ENCODE measurements around the gene RBM42.
"Not testable (repeated sequence)": the region's sequence is repeated elsewhere in the genome, so short reads cannot be mapped to it uniquely, and the experiment has no call there.

The RBM42 gene

DNA sequence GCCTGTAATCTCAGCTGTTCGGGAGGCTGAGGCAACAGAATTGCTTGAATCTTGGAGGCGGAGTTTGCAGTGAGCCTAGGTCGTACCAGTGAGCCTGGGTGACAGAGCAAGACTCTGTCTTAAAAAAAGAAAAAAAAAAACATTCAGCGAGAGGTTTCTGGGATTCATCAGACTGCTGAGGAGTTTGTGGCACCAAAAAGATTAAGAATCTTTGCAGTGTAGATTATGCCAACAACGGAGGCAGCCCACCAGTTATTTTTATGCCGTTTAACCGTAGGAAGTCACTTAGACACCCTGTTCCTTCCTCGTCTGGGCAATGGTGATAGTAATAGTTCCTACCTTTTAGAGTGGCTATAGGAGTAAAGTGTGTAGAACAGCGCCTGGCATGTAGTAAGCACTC lies 21.7 kb downstream of the RBM42 start:
- no peak for DNase-seq (ENCODE audit: low read depth)

- DNase-seq (ENCODE audit: low read depth): not testable (repeated sequence)
Observed at GRCh38 chr19:35654828-35655227, 26.0 kb downstream of the RBM42 start.

- no peak for DNase-seq (ENCODE audit: low read depth)
Observed at GRCh38 chr19:35655600-35655999, 26.8 kb downstream of the RBM42 start.

DNA sequence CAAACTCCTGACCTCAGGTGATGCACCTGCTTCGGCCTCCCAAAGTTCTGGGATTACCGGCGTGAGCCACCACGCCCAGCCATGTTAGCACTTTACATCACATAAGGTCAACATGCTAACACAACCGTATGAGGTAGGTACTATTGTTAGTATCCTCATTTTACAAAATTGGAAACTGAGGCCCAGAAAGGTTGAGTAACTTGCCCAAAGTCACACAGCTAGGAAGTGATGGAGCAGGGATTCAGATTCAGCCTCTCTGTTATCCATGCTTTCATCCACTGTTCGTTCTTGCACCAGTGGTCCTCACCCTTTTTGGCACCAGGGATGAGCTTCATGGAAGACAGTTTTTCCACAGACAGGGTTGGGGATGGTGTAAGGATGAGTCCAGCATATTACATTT lies 27.9 kb downstream of the RBM42 start:
- DNase-seq (ENCODE audit: low read depth): no peak

- no peak for DNase-seq (ENCODE audit: low read depth)
Observed at GRCh38 chr19:35657904-35658700, 29.3 kb downstream of the RBM42 start.

DNA sequence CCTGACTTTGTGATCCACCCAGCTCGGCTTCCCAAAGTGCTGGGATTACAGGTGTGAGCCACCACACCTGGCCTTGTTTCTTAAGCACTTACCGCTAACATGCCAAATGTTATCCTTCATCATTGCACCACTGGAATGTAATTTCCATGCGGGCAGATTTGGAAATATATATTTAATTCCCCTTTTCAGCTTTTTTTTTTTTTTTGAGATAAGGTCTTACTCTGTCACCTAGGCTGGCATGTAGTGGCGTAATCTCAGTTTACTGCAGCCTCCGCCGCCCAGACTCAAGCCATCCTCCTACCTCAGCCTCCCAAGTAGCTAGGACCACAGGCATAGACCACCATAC lies 33.1 kb downstream of the RBM42 start:
- DNase-seq (ENCODE audit: low read depth): no peak

DNA sequence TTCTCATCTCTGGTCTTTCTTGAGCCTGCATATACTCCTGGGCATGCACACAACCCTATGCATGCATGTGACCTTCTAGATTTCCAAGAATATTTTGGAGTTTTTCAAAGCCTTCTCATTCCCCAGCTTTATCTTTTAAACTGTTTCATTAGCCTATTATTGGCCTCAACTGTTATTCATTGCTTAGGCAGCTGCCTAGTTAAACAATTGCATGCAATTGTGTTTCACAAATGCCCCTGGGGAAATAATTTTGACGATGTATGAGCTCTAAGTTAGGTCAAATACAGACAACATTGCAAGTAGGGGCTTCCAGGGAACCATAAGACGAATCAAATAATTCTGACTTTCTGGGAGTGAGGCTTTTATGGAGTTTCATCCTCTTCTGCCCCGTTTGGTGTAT lies 35.1 kb downstream of the RBM42 start:
- no peak for DNase-seq (ENCODE audit: low read depth)

- DNase-seq (ENCODE audit: low read depth): no peak
Observed at GRCh38 chr19:35665157-35665556, 36.3 kb downstream of the RBM42 start.

DNA sequence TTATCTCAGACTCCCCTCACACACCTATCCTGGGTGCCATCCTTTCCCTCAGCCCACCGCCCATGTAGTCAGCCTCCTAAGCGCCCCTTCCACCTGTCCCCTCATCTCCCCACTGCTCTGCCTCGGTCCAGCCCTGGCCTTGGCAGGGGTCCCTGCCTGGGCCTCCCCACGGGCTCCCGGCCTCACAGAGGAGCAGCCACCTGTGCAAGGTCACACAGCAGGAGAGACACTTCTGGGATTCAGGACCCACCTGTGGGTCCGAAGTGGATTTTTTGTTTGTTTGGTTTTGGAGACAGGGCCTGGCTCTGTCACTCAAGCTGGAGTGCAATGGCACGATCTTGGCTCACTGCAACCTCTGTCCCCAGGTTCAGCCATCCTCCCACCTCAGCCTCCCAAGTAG lies 36.8 kb downstream of the RBM42 start:
- DNase-seq (ENCODE audit: low read depth): no peak

DNA sequence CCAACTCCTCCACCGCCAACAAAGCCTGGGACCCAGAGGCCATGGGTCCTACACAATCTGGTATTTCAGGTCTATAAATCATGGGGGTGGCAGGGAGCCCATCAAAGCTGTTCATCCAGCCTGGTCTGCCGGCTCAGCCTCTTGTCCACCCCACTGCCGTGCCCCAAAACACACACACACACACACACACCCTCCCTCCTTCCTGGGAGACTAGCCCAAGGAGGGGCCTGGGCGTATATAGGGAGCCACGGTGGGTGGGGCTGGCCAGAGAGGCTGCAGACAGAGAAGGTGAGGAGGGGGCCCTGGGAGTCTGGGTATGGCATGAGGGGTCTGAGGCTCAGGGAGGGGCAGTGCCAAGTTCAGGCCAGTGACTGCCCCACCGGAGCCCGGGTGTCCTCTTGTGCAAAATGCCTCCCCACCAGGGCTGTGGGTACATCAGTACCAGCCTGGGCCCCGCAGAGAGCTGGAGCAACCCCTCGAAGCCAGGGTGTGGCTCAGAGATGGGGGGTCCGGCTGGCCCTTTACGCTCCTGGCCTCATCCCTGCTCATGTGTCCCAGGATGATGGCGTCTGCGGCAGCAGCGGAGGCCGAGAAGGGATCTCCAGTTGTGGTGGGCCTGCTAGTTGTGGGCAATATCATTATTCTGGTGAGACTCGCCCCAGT lies 37.5 kb downstream of the RBM42 start, which contains the start of gene UPK1A:
Gene UPK1A, plus strand, starts transcription at position 267 of the 663 bp plus-strand sequence. Its CDS starts 296 bp downstream, at position 563.
- DNase-seq (ENCODE audit: low read depth): no peak

GRCh38 chr19:35669566-35669965 lies 40.7 kb downstream of the RBM42 start:
- DNase-seq (ENCODE audit: low read depth): no peak

- no peak for DNase-seq (ENCODE audit: low read depth)
Observed at GRCh38 chr19:35669974-35670373, 41.1 kb downstream of the RBM42 start.

DNA sequence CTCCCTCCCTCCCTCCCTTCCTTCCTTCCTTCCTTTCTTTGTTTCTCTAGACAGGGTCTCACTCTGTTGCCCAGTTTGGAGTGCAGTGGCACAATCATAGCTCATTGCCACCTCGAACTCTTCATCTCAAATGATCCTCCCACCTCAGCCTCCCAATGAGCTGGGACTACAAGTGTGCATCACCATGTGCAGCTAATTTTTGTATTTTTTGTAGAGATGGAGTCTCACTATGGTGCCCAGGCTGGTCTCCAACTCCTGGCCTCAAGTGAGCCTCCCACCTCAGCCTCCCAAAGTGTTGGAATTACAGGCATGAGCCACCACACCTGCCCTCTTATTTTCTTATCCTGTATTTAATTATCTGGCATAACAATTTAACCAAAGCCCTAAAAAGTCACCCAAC lies 41.9 kb downstream of the RBM42 start:
- no peak for DNase-seq (ENCODE audit: low read depth)

DNA sequence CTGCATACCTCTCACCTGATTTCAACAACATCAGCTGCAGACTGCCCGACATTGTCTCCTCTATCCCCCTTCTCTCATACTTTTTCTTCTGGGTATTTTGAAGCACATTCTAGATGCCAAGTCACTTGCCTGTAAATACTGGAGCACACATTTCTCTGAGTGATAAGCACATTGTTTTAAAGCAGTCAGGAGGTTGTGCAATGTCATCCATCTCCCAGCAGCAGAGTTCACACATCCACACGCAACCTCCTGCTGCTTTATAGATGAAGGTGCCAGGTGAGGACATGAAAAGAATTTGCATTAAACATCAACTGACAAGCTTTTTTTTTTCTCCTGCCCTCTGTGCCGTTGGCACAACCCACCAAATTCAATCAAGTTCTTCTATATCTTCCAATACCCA lies 43.0 kb downstream of the RBM42 start:
- DNase-seq (ENCODE audit: low read depth): no peak

GRCh38 chr19:35673121-35673804 lies 44.4 kb downstream of the RBM42 start:
- DNase-seq (ENCODE audit: low read depth): no peak

DNA sequence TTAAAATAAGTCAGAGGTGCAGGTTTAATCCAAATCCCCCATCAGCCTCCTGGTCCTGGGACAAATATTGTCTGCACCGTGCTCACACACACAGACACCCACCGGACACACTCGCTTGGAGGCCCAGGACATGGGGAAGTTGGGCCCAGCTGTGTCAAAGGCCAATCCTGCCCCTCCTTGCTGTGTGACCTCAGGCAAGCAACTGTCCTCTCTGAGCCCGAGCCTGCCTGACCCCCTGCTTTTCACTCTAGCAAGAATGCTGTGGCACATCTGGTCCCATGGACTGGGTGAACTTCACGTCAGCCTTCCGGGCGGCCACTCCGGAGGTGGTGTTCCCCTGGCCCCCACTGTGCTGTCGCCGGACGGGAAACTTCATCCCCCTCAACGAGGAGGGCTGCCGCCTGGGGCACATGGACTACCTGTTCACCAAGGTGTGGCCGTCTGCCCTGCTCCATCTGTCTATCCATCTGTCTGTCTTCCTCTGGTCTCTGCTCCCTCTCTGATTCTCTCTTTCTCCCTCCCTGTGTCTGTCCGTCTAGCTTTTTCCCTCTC lies 46.8 kb downstream of the RBM42 start:
- no peak for DNase-seq (ENCODE audit: low read depth)

All from HS-27A (cell line).